ENCODE results near the gene IPMK.

Gene IPMK

GRCh38 chr10:58267713-58268453 lies at the start of gene IPMK:
TSS of gene IPMK (minus strand) at chr10:58267894. CDS start at chr10:58267611, 283 bp downstream.
- DNase-seq = peak; percentile 84 to 92 (median 86)

DNA sequence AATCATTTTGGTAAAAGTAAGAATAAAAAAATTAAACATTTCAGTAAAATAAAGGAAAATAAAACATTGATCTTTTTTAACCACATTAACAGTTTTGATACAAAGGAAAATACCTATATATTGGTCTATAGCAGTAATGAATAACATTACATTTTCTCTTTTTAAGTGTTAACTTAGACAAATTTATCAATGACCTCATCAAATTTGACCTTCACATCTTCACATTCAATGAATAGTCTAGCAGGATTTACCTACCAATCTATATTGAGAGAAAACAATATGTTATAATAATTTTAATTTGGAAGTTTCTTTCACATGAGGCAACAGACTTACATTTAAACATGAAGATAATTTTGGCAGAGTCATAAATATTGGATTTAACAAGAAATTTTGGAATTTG lies 49.2 kb upstream of the IPMK start:
- no peak for DNase-seq

- DNase-seq = no peak
Measured at GRCh38 chr10:58311026-58311425, 43.3 kb upstream of the IPMK start.

DNA sequence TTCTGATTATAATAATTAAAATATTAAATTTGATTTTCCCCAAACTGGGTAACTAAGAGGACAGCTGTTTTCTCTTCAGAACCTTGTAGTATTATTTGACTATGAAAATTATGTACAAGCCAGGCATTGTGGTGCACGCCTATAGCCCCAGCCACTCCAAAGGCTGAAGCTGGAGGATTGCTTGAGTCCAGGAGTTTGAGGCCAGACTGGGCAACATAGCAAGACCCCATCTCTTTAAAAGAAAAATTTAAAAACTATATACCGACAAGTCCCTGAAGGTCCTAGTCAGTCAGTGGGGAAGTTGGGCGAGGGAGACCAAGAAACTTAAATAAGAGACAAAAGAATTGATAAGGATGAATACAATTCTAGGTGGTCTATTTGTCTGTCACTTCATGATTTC lies 40.0 kb upstream of the IPMK start:
- no peak for DNase-seq

DNA sequence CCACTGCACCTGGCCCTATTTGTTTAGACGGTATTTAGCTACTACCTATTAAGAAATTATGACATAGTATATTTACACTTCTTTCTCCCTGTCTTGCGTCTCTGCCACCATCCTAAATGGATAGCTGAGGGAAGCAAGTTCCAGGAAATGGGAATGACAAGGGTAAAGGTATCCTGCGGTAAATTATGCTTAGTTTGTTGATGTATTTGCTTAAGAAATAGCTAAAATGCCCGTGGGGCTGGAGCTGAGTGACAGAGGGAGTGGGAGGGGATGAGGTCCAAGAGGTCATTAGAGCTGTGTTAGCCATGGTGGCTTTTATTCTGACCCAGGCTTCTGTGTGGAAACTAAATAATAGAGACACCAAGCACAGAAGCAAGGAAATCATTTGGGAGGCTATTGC lies 38.1 kb upstream of the IPMK start:
- no peak for DNase-seq

DNA sequence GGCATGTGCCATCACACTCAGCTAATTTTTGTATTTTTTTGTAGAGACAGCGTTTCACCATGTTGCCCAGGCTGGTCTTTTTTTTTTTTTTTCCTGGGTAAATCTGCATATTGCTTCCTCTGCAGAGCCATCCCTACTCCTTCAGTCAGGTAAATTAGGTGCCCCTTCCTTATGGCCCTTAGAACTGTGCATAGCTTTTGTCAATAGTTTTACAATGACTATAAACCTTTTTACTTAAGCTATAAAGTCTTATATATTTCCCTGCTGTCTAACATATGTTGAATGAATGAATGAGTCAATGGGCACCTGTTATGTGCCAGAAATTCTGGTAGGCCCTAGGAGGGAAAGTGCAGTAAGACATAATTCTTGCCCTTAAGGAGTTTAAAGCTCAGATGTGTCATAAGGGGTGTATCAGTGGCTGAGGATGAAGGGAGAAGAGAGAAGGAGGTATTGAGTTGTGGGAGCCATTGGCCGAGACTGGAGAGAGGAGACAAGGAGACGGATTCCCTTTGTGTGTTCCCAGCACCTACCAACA lies 36.5 kb upstream of the IPMK start:
- DNase-seq = no peak

DNA sequence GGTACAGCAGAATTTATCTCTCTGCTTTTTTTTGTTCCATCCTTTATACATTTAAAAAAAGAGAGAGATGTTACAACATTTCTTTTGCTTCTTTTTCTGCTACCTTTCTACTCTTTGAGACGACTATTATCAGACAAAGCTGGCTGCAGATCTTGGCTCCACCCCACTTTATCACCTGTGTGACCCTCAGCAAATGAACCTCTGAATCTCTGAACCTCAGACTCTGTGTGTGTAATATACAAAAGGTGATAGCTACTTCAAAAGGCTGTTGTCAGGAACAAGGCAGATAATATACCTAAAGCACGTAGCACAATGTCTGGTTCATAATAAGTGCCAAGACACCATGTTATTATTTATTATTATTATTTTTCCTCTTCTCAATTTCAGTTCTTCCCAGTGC lies 34.6 kb upstream of the IPMK start:
- no peak for DNase-seq

GRCh38 chr10:58300676-58301075 lies 33.0 kb upstream of the IPMK start:
- DNase-seq = no peak

GRCh38 chr10:58299580-58299979 lies 31.9 kb upstream of the IPMK start:
- DNase-seq = peak in 3 of 4 experiments; percentile 3 to 40 (median 6)

- no peak for DNase-seq
Measured at GRCh38 chr10:58293989-58294388, 26.3 kb upstream of the IPMK start.

DNA sequence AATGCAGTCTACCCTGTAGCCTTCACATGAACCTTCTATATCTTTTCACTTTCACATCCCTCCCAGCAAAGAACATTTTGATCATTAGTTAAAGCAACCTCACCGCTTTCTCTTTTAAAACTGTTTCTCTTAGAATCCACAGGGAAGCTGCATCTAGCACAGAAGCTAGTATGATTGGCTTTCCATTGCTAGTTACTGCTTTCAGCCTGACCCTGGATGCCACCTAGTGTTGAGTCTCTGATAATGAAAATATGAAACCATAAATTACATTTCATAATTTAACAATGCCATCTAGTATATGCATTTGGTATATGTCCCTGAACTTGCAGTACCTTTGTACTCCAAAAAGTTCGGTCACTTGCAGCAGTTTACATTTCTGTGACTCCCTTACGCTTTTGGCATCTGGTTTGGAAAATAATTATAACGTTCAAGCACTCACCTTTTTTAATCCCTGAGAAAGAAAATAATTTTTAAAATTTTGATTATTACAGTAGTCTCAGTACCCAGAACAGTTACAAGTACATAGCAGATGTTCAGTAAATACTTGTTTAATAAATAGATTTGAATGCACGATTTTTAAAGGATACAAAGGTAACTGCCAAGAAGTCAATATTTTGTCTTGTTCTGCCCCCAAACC lies 24.0 kb upstream of the IPMK start:
- DNase-seq = no peak

DNA sequence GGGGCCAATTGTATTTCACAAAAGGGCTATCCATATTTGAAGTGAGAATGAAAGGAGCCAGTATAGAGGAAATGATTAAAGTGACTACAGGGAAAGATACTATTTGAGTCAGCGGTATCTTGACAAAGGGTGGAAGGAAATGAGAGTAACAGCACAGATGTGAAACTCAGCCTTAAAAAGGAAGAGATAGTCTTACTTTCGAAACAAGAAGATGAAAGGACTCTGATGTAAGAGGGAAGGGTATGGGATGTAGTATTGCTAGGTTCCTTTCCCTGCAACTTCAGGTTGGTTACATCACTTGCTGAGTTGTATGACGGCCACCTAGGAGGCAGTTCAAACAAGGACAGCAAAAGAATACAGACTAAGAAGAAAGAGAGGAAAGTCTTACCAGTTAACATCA lies 14.9 kb upstream of the IPMK start:
- DNase-seq = no peak

DNA sequence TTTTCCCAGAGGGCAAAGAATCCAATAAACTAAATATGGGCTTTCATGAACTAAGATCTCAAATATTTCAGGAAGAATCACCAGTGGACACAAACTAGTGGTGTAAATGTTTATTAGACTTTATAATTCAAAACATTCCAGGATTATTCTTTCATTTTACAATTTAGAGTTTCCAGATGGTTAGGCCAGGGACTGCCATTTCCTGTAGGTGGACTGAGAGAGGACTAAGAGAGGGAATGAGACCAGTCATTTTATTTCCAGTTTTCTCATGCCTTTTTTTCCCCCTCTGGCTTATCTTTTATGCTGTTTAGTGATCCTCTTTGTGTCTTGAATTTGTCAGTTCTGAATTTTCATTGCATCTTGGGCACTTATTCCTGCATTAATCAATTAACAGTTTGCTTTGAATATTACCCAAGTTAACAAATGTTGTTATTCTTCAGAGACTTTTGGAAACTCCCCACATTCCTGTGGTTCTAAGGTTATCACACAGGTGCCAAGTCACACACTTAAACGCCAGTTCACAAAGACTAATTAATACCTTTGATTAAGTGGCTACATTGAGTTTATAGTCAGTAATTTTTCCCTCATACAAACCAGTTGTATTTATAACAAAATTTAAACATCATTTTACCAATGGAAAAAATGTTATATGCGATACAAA lies 13.5 kb upstream of the IPMK start:
- no peak for DNase-seq

- no peak for DNase-seq
Measured at GRCh38 chr10:58280477-58280876, 12.8 kb upstream of the IPMK start.

- no peak for DNase-seq
Measured at GRCh38 chr10:58278962-58279307, 11.2 kb upstream of the IPMK start.

DNA sequence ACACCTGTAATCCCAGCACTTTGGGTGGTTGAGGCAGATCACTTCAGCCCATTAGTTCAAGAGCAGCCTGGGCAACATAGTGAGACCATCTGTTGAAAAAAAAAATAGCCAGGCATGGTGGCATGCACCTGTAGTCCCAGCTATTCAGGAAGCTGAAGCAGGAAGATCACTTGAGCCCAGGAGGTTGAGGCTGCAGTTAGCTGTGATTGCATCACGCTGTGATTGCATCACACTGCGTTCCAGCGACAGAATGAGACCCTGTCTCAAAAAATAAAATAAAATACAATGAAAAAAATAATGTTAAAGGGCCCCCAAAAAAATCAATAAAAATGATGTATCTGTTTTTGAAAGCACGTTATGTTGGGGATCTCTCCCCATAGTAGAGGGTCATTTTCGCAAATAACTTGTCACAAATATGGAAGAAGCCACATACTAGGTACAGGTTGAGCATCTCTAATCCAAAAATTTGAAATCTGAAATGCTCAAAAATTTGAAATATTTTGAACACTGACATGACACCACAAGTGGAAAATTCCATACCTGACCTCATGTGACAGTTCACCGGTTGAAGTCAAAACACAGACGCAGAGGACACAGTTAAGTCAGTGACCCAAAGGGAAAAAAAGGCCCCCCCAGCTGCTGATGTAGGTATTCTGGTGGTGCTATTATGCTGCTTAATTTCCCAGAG lies 10.7 kb upstream of the IPMK start:
- no peak for DNase-seq

- no peak for DNase-seq
Measured at GRCh38 chr10:58275908-58276307, 8.2 kb upstream of the IPMK start.

- no peak for DNase-seq
Measured at GRCh38 chr10:58275261-58275660, 7.6 kb upstream of the IPMK start.

DNA sequence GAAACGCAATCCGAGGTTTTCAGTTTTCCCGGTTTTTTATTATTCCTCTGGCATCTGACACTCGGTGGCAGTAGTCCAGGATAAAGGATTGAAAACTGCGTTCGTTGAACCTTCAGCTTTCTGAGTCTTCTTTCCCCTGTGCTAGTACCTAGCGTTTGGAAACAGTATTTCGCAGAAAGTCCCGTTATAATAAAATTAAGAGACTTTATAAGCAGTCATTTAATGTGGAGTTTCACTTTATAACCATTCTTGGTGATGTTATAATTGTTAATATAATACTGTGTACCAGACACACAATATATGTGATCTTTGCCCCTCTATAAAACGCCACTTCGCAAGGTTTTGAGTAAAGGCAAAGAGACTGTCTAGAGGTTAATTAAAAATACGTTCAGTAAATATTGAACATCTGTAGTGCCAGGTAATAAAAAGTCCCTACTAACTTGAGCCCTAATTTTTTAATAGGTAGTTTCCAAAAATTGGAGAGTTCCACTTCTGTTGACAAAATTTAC lies 2.1 kb upstream of the IPMK start:
- no peak for DNase-seq

- peak; percentile 77 to 89 (median 86) for DNase-seq
Measured at GRCh38 chr10:58268946-58269781, 1.5 kb upstream of the IPMK start, which contains the start of gene CISD1. TSS of gene CISD1 (plus strand) at chr10:58269162. CDS start at chr10:58269274, 112 bp downstream.

DNA sequence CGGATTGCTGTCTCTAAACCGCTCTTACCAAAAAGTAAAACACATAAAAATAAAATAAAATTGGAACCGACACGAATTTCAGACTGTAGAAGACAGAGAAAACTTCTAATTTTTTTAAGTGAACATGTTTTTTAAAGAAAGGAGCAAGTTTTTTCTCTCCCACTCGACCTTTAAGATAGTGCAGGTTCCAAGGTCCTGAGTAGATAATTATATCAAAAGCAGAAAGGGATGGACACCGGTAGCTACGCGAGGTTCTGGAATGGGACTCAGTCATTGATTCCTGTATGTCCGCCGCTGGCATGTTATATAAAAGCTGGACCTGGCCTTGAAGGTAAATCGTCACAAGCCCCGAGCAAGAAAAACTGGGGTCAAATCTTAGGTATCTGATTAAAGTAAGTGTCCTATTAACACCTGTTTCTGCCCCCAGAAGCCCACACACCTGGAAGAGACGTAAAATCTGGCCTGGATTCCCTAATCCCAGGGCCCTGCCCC lies 806 bp upstream of the IPMK start:
- no peak for DNase-seq

All from activated naive CD4-positive, alpha-beta T cell (primary cell).